Medulla oblongata (tissue), 1 donor: ENCODE data around the gene NINJ2.

Experiments
- DNase-seq: peaks from one replicate; pipeline ENCODE4 v3.0.0-alpha.2; 2015; ENCODE audit errors: extremely low spot score

The NINJ2 gene

GRCh38 chr12:549476-550082, 113.7 kb downstream of the NINJ2 start:
- DNase-seq = no peak

- DNase-seq = no peak
These were observed 115.3 kb downstream of the NINJ2 start for GRCh38 chr12:547883-548470.

- peak; percentile 69 for DNase-seq
These were observed 116.1 kb downstream of the NINJ2 start for GRCh38 chr12:546920-547845.

- DNase-seq = no peak
These were observed 116.9 kb downstream of the NINJ2 start for GRCh38 chr12:546265-546919.

- no peak for DNase-seq
These were observed 117.4 kb downstream of the NINJ2 start for GRCh38 chr12:545835-546234.

- no peak for DNase-seq
These were observed 118.2 kb downstream of the NINJ2 start for GRCh38 chr12:544941-545635.

GRCh38 chr12:544142-544541, 119.1 kb downstream of the NINJ2 start:
- DNase-seq = no peak

GRCh38 chr12:543114-543451, 120.2 kb downstream of the NINJ2 start:
- DNase-seq = no peak

GRCh38 chr12:542395-543113, 120.7 kb downstream of the NINJ2 start:
- DNase-seq = no peak

- peak; percentile 30 for DNase-seq
These were observed 121.4 kb downstream of the NINJ2 start for GRCh38 chr12:541676-542324.

GRCh38 chr12:539540-540310, 123.5 kb downstream of the NINJ2 start:
- DNase-seq = no peak

GRCh38 chr12:538731-539539, 124.3 kb downstream of the NINJ2 start:
- peak; percentile 75 for DNase-seq

GRCh38 chr12:537772-538171, 125.5 kb downstream of the NINJ2 start:
- DNase-seq = no peak

- no peak for DNase-seq
These were observed 126.4 kb downstream of the NINJ2 start for GRCh38 chr12:536751-537245.

GRCh38 chr12:535396-535795, 127.8 kb downstream of the NINJ2 start:
- no peak for DNase-seq

GRCh38 chr12:534216-534615, 129.0 kb downstream of the NINJ2 start:
- no peak for DNase-seq

- no peak for DNase-seq
These were observed 129.5 kb downstream of the NINJ2 start for GRCh38 chr12:533718-534117.

GRCh38 chr12:532908-533565, 130.2 kb downstream of the NINJ2 start:
- no peak for DNase-seq
